K562 (cell line): ENCODE data around the gene MYLK2. TPM values are rescaled to one million over a fixed set of nuclear protein-coding genes. Genes with fewer than 3 reads are reported as not detected.

ENCODE experiments used
- CBX3 ChIP-seq, 2 experiments: IDR thresholded peaks; 1 replicate in 1 of 2; 2 replicates in 1 of 2; pipeline ENCODE4 v1.6.1; 2012; ENCODE audit warnings: inconsistent platforms in 2 of 2, low read length in 2 of 2, borderline replicate concordance in 1 of 2, control low read depth in 1 of 2
- CHCHD3 ChIP-seq: fragments of 250-450 bp; sonication (Bioruptor Pico); IDR thresholded peaks from 2 replicates; pipeline ENCODE4 v2.1.2; 2022; ENCODE audit warnings: mild to moderate bottlenecking
- CXXC5 ChIP-seq: fragments of 250-450 bp; sonication (Bioruptor Pico); IDR thresholded peaks from 2 replicates; pipeline ENCODE4 v1.8.0; 2022; ENCODE audit warnings: inconsistent platforms, mild to moderate bottlenecking, moderate library complexity
- ELF4 ChIP-seq: fragments of 450-650 bp; formaldehyde crosslinking; IDR thresholded peaks from 2 replicates; pipeline ENCODE4 v1.4.0; 2022; ENCODE audit warnings: missing genetic modification characterization
- FOS ChIP-seq: IDR thresholded peaks from 3 replicates; pipeline ENCODE4 v1.6.1; 2011; ENCODE audit not compliant: insufficient read length; ENCODE audit errors: extremely low read depth
- GATA2 ChIP-seq: sonication (generic); formaldehyde crosslinking; IDR thresholded peaks from 2 replicates; pipeline ENCODE4 v1.4.0; 2020; ENCODE audit warnings: mild to moderate bottlenecking, missing genetic modification reagents
- HIVEP1 ChIP-seq: fragments of 250-450 bp; sonication (Bioruptor Pico); IDR thresholded peaks from 2 replicates; pipeline ENCODE4 v1.4.0; 2020; ENCODE audit warnings: mild to moderate bottlenecking
- HMBOX1 ChIP-seq: sonication (generic); IDR thresholded peaks from 2 replicates; pipeline ENCODE4 v1.6.1; 2016
- HNRNPL ChIP-seq: fragments of 200-400 bp; formaldehyde crosslinking; IDR thresholded peaks from 2 replicates; pipeline ENCODE4 v1.6.1; 2017; ENCODE audit warnings: low read depth, mild to moderate bottlenecking, low read length
- L3MBTL2 ChIP-seq: fragments of 450-650 bp; IDR thresholded peaks from 2 replicates; pipeline ENCODE4 v1.6.1; 2016; ENCODE audit warnings: mild to moderate bottlenecking, moderate library complexity
- NCOA6 ChIP-seq: fragments of 450-650 bp; IDR thresholded peaks from 2 replicates; pipeline ENCODE4 v1.6.1; 2017; ENCODE audit warnings: mild to moderate bottlenecking
- PHF20 ChIP-seq: fragments of 450-650 bp; IDR thresholded peaks from 2 replicates; pipeline ENCODE4 v1.6.1; 2018; ENCODE audit not compliant: partially characterized antibody
- POLR2H ChIP-seq: IDR thresholded peaks from 2 replicates; pipeline ENCODE4 v1.6.1; 2016; ENCODE audit warnings: missing genetic modification characterization, low read depth, mild to moderate bottlenecking, control low read depth, missing compliant biosample characterization, moderate library complexity
- PRMT5 ChIP-seq: sonication (generic); formaldehyde crosslinking; IDR thresholded peaks from 2 replicates; pipeline ENCODE4 v1.5.0; 2020; ENCODE audit warnings: missing genetic modification reagents
- SMARCE1 ChIP-seq: fragments of 450-650 bp; IDR thresholded peaks from 2 replicates; pipeline ENCODE4 v1.7.1; 2016; ENCODE audit warnings: mild to moderate bottlenecking
- TCF3 ChIP-seq: sonication (generic); formaldehyde crosslinking; IDR thresholded peaks from 2 replicates; pipeline ENCODE4 v1.4.0; 2020; ENCODE audit warnings: mild to moderate bottlenecking, missing genetic modification reagents
- XRCC5 ChIP-seq: fragments of 200-400 bp; formaldehyde crosslinking; IDR thresholded peaks from 2 replicates; pipeline ENCODE4 v1.6.1; 2017; ENCODE audit warnings: low read depth, mild to moderate bottlenecking, low read length
- ZFX ChIP-seq: sonication (generic); formaldehyde crosslinking; IDR thresholded peaks from 2 replicates; pipeline ENCODE4 v1.8.0; 2022; ENCODE audit warnings: mild to moderate bottlenecking, missing genetic modification reagents, moderate library complexity
- ZNF121 ChIP-seq: sonication (generic); formaldehyde crosslinking; conservative IDR thresholded peaks from 2 replicates; pipeline ENCODE4 v1.8.0; 2022; ENCODE audit warnings: missing genetic modification reagents
- ZNF239 ChIP-seq: fragments of 250-450 bp; sonication (Bioruptor Pico); IDR thresholded peaks from 2 replicates; pipeline ENCODE4 v1.4.0; 2020; ENCODE audit warnings: mild to moderate bottlenecking
- ZNF696 ChIP-seq: fragments of 250-450 bp; sonication (Bioruptor Pico); conservative IDR thresholded peaks from 2 replicates; pipeline ENCODE4 v1.4.0; 2020; ENCODE audit warnings: mild to moderate bottlenecking, moderate library complexity
- ZNF75A ChIP-seq: fragments of 450-650 bp; formaldehyde crosslinking; IDR thresholded peaks from 2 replicates; pipeline ENCODE4 v1.4.0; 2020; ENCODE audit warnings: mild to moderate bottlenecking
- ZNF830 ChIP-seq: fragments of 250-450 bp; sonication (Bioruptor Pico); IDR thresholded peaks from 2 replicates; pipeline ENCODE4 v1.5.0; 2021; ENCODE audit warnings: mild to moderate bottlenecking
- polyA plus RNA-seq, 8 experiments: library from polyadenylated mRNA; depleted of rRNA in 4 of 8; stranded (reverse) in 5 of 8; unstranded in 3 of 8; fragments of >200 nt; fragmentation: Nextera tagmentation in 2 of 8; fragmentation: Illumina TruSeq in 1 of 8; extraction: Ambion mirVana in 2 of 8; extraction: Trizol in 1 of 8; gene quantifications; 2 replicates each; pipeline versions ENCODE4 v1.2.1 to v1.2.3, GENCODE V29; 2011 to 2014; ENCODE audit warnings: inconsistent platforms in 1 of 8, missing spikeins in 1 of 8
- total RNA-seq, 7 experiments: library from RNA; depleted of rRNA in 6 of 7; stranded (reverse); fragments of >200 nt in 6 of 7; fragmentation: Illumina TruSeq in 2 of 7; extraction: Trizol in 2 of 7; gene quantifications; 2 replicates each; pipeline versions ENCODE4 v1.2.1 to v1.2.3, GENCODE V29; 2011 to 2021; ENCODE audit warnings: low replicate concordance in 1 of 7
- TF ChIP-seq, protein P1 (sequence below): sonication (generic); formaldehyde crosslinking; IDR thresholded peaks from 2 replicates; pipeline ENCODE4 v1.8.1; 2023; ENCODE audit warnings: mild to moderate bottlenecking, missing genetic modification reagents
- TF ChIP-seq, protein P2 (sequence below): fragments of 450-650 bp; formaldehyde crosslinking; IDR thresholded peaks from 2 replicates; pipeline ENCODE4 v1.4.0; 2020; ENCODE audit warnings: mild to moderate bottlenecking, moderate library complexity

Gene MYLK2
- total and polyA plus RNA-seq, 9 of the 15 experiments (the other 6 are each of a cell fraction or from before 2014, with no cell fraction given): 0.07 to 0.53 (median 0.18) TPM; not detected in 2

DNA sequence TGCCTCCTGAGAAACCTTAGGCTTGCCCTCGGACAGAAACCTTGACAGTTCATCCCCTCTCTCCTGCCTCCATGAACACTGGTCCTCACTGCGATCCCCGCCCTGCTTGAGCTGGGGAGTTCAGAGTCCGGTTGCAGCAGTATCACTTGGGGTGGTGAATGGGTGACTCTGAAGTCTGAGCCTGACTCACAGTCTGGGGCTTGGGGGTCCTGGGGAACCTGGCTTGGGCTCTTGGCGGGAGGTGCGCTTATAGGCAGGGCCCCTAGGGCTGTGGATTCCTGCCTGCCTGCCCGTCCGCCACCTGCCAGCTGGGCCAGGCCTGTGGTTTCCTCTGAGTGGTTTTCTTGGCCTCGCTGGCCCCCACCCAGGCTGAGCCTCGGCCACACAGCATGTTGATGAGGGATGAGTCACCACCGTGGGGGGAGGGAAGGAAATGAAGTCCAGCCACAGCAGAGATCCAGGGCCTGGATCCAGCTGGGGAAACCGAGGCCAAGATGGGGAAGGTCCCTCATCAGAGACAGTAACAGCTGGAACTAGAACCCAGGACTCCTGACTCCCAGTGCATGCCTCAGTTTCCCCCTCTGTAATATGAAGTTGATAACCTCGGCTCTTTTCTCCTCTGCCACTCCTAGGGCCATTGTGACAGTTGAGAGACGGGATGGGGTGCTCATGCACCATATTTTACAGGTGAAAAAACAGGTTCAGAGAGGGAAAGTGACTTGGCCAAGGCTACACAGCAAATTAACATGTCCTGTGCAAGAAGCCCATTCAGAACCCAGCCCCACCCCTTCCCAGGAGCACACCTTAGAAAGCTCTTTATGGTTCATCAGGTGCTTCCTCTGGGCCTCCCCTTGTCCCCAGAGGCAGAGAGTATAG lies 17.1 kb downstream of the MYLK2 start (continued):
- TF ChIP-seq HMBOX1 (no peak), ZNF696 (CRISPR knock-in tag) (no peak), CBX3 (IDR thresholded peaks at IDR 0.05; ENCODE audit: borderline replicate concordance in 1 of 2, low read length in 2 of 2) (no peak), ZNF75A (CRISPR knock-in tag) (no peak), ELF4 (CRISPR knock-in tag) (no peak), PHF20 (no peak), ZNF121 (CRISPR knock-in tag) (no peak), CXXC5 (CRISPR knock-in tag) (0 out of 2 replicates have a peak, but pooled peaks have one; percentile 20), PRMT5 (CRISPR knock-in tag) (no peak), HIVEP1 (CRISPR knock-in tag) (no peak), CHCHD3 (CRISPR knock-in tag) (no peak), POLR2H (tag) (no peak), FOS (peak; percentile 73), NCOA6 (no peak), ZFX (CRISPR knock-in tag) (peak; percentile 70), ZNF239 (no peak), ZNF830 (CRISPR knock-in tag) (no peak), GATA2 (CRISPR knock-in tag) (no peak), SMARCE1 (peak; percentile 93), XRCC5 (no peak), HNRNPL (no peak), TCF3 (CRISPR knock-in tag) (peak; percentile 59; the same call in 1 of the 2 replicates), L3MBTL2 (peak; percentile 74; the same call in 1 of the 2 replicates)
- TF ChIP-seq, protein P1, sequence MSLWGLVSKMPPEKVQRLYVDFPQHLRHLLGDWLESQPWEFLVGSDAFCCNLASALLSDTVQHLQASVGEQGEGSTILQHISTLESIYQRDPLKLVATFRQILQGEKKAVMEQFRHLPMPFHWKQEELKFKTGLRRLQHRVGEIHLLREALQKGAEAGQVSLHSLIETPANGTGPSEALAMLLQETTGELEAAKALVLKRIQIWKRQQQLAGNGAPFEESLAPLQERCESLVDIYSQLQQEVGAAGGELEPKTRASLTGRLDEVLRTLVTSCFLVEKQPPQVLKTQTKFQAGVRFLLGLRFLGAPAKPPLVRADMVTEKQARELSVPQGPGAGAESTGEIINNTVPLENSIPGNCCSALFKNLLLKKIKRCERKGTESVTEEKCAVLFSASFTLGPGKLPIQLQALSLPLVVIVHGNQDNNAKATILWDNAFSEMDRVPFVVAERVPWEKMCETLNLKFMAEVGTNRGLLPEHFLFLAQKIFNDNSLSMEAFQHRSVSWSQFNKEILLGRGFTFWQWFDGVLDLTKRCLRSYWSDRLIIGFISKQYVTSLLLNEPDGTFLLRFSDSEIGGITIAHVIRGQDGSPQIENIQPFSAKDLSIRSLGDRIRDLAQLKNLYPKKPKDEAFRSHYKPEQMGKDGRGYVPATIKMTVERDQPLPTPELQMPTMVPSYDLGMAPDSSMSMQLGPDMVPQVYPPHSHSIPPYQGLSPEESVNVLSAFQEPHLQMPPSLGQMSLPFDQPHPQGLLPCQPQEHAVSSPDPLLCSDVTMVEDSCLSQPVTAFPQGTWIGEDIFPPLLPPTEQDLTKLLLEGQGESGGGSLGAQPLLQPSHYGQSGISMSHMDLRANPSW (CRISPR knock-in tag): no peak
- TF ChIP-seq, protein P2, sequence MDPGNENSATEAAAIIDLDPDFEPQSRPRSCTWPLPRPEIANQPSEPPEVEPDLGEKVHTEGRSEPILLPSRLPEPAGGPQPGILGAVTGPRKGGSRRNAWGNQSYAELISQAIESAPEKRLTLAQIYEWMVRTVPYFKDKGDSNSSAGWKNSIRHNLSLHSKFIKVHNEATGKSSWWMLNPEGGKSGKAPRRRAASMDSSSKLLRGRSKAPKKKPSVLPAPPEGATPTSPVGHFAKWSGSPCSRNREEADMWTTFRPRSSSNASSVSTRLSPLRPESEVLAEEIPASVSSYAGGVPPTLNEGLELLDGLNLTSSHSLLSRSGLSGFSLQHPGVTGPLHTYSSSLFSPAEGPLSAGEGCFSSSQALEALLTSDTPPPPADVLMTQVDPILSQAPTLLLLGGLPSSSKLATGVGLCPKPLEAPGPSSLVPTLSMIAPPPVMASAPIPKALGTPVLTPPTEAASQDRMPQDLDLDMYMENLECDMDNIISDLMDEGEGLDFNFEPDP (CRISPR knock-in tag): no peak
